ENCODE measurements around the gene NOSTRIN.
"Not testable (repeated sequence)": the region's sequence is repeated elsewhere in the genome, so short reads cannot be mapped to it uniquely, and the experiment has no call there.

Gene NOSTRIN

DNA sequence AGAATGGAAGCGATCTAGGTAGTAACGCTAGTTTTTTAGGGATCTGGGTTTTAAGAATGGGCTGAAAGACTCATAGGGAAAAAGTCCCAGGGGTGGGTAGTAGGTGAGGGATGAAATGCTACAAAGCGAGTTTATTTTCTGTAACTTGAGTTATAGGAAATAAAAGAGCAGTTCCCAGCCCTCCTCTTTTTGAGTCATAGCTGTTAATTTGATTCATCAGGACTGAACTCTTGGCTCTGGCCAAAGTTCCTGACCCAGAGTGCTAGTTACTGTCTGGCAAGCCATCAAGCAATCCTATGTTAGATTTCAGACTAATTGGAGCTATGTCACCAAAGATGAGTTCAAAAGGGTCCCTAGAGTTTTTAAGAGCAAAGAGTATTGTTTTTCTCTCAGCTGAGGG lies 17.4 kb upstream of the NOSTRIN start:
- TF ChIP-seq MYC (IDR thresholded peaks at IDR 0.05; ENCODE audit: low read depth, low read length): no peak
- no peak for TF ChIP-seq POLR2A (IDR thresholded peaks at IDR 0.05; ENCODE audit: extremely low read depth, insufficient read length)
- no peak for TF ChIP-seq CTCF (IDR thresholded peaks at IDR 0.05; ENCODE audit: low read depth, low read length)

GRCh38 chr2:168787098-168787781 lies 15.2 kb upstream of the NOSTRIN start:
- TF ChIP-seq POLR2A (IDR thresholded peaks at IDR 0.05; ENCODE audit: extremely low read depth, insufficient read length) (no peak), CTCF (IDR thresholded peaks at IDR 0.05; ENCODE audit: low read depth, low read length) (no peak), MYC (IDR thresholded peaks at IDR 0.05; ENCODE audit: low read depth, low read length) (no peak), MAX (IDR thresholded peaks at IDR 0.05; ENCODE audit: low read depth, low read length) (no peak)
- no peak for DNase-seq (ENCODE audit: low read depth)
- H3K4me3 ChIP-seq (ENCODE audit: low read depth, low read length): no peak overlapping the region

More for the DNA sequence above, 17.4 kb upstream of the NOSTRIN start:
- H3K4me3 ChIP-seq (ENCODE audit: low read depth, low read length): no peak overlapping the region
- DNase-seq (ENCODE audit: low read depth): no peak

DNA sequence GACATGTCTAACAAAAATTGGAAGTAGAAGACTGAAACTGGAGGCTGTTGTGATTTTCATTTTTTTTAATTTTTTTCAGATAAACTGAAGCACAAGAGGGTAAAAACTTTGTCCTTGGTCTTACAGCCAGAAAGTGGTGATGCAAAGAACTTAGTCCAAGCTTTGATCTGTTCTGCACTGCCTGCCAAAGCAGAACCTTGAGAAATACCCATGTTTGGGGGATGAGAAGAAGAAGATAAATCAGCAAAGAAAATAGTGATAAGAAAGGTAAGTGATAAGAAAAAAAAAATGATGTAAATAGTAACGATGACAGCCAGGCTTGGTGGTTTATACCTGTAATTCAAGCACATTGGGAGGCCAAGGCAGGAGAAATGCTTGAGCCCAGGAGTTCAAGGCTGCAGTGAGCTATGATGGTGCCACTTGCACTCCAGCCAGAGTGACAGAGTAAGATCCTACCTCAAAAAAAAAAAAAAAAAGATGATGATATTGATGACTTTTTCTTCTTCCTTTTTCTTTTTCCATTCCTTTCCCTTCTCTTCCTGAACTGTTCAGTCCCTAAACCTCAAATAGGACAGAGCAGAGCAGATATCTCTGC lies 14.6 kb upstream of the NOSTRIN start:
- DNase-seq (ENCODE audit: low read depth): no peak
- H3K4me3 ChIP-seq (ENCODE audit: low read depth, low read length): no peak overlapping the region
- TF ChIP-seq POLR2A (IDR thresholded peaks at IDR 0.05; ENCODE audit: extremely low read depth, insufficient read length): no peak
- no peak for TF ChIP-seq MAX (IDR thresholded peaks at IDR 0.05; ENCODE audit: low read depth, low read length)
- no peak for TF ChIP-seq CTCF (IDR thresholded peaks at IDR 0.05; ENCODE audit: low read depth, low read length)
- no peak for TF ChIP-seq MYC (IDR thresholded peaks at IDR 0.05; ENCODE audit: low read depth, low read length)

DNA sequence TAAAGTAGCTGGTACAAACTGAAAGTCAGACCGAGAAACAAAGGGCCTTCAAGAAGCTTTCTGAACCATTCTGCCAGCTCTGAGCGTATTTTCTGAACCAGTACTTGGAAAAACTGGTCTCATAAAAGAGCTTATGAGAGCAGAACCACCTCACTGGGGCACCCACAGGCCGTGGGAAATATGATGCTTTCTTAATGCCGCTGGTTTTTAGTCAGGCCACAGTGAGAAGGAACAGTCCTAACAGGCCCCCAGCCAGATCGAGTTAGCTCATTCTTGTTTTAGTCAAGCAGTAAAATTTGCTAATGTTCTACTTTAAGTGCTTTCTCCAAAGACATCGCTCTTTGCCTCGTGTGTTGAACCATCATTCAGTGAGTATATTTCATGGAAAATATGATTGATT lies 12.7 kb upstream of the NOSTRIN start:
- TF ChIP-seq CTCF (IDR thresholded peaks at IDR 0.05; ENCODE audit: low read depth, low read length) (no peak), MYC (IDR thresholded peaks at IDR 0.05; ENCODE audit: low read depth, low read length) (no peak), POLR2A (IDR thresholded peaks at IDR 0.05; ENCODE audit: extremely low read depth, insufficient read length) (no peak), MAX (IDR thresholded peaks at IDR 0.05; ENCODE audit: low read depth, low read length) (no peak)

DNA sequence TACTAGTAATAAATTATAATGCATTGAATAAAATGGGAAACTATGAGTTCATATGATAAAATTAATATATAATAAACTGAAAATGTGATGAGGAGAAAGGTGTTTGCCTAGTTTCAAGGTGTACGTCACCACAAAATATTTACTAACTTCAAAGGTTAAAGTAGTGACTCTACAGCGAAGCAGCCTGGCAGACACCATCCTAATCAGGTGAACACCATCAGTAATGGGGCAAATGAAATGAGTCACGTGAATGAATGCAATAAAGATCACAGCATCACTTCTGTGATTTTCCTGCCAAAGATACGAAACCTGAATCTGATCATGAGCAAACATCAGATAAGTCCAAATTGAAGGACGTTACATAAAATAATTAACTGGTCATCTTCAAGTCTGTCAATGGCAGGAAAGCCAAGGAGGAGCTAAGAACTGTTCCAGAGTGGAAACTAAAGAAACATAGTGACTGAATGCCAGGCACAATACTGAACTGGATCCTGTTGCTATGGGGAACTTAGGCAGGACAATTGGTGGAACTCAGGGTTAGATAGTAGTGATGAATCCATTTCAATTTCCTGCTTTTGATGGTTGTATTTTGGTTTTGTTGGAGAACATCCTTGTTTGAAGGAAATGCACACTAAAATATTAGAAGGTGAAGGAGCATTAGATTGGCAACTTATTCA lies 12.1 kb upstream of the NOSTRIN start:
- DNase-seq (ENCODE audit: low read depth): no peak
- TF ChIP-seq POLR2A (IDR thresholded peaks at IDR 0.05; ENCODE audit: extremely low read depth, insufficient read length) (no peak), CTCF (IDR thresholded peaks at IDR 0.05; ENCODE audit: low read depth, low read length) (no peak), MAX (IDR thresholded peaks at IDR 0.05; ENCODE audit: low read depth, low read length) (no peak), MYC (IDR thresholded peaks at IDR 0.05; ENCODE audit: low read depth, low read length) (no peak)

More for the DNA sequence above, 12.7 kb upstream of the NOSTRIN start:
- DNase-seq (ENCODE audit: low read depth): no peak
- H3K4me3 ChIP-seq (ENCODE audit: low read depth, low read length): no peak overlapping the region

GRCh38 chr2:168791140-168791539 lies 11.3 kb upstream of the NOSTRIN start:
- not testable (repeated sequence) for H3K4me3 ChIP-seq (ENCODE audit: low read depth, low read length); DNase-seq (ENCODE audit: low read depth)

More for the DNA sequence above, 12.1 kb upstream of the NOSTRIN start:
- H3K4me3 ChIP-seq (ENCODE audit: low read depth, low read length): no peak overlapping the region
